Measurements from ENCODE around the gene NDUFV1.

- TF ChIP-seq CTCF (conservative IDR thresholded peaks at IDR 0.05; ENCODE audit: low read depth, low read length) (no peak), POLR2A (IDR thresholded peaks at IDR 0.05; ENCODE audit: low read depth, low read length) (no peak), MXI1 (IDR thresholded peaks at IDR 0.05; ENCODE audit: borderline replicate concordance, low read depth, low read length) (no peak), SMC3 (IDR thresholded peaks at IDR 0.05; ENCODE audit: low read depth, low read length) (no peak), RCOR1 (IDR thresholded peaks at IDR 0.05; ENCODE audit: insufficient replicate concordance, low read length) (no peak), MAZ (IDR thresholded peaks at IDR 0.05; ENCODE audit: borderline replicate concordance, low read depth, low read length) (no peak), CEBPB (IDR thresholded peaks at IDR 0.05; ENCODE audit: low read depth, low read length) (no peak), MAFK (IDR thresholded peaks at IDR 0.05; ENCODE audit: low read depth, low read length) (no peak), USF2 (IDR thresholded peaks at IDR 0.05; ENCODE audit: low read depth, low read length) (no peak), FOS (IDR thresholded peaks at IDR 0.05; ENCODE audit: low read depth, low read length) (no peak), RAD21 (IDR thresholded peaks at IDR 0.05; ENCODE audit: low read length) (no peak)
These were observed 24.2 kb downstream of the NDUFV1 start for GRCh38 chr11:67630943-67631331.
